OCI-LY3 (cell line): ENCODE data around the gene RAB31.

Experiments used
- CTCF ChIP-seq: fragments of 200-600, 300-600 bp; sonication (generic); IDR thresholded peaks from 2 replicates; pipeline ENCODE4 v1.5.1; 2014; ENCODE audit warnings: antibody characterized with exemption, low read length, low read depth
- EZH2phosphoT487 ChIP-seq: fragments of 200-600 bp; shearing (Covaris generic); IDR thresholded peaks from 2 replicates; pipeline ENCODE4 v1.6.1; 2018; ENCODE audit warnings: antibody characterized with exemption, mixed run types, low read depth

DNA sequence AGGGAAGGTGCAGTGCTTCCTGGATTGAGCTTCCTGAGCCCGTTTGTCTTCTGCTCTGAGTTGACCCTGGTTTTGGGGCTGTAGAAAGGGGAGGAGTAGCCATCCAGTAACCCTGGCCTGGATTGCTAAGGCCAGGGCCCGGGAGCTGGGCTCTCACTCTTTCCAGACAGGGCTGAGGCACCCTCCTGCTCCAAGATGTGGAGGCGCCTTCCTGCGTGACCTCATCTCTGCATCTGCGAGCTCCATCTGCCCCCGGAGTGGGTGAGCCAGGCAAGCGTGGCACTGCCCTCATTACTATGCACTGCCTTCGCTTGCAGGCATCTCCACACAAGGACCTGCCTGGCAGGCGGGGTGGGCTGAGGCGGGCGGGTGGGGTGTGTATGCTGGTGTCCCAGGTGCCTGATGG, 58.0 kb downstream of the RAB31 start:
- no peak for TF ChIP-seq CTCF
- TF ChIP-seq EZH2phosphoT487: no peak
